GM23338 (cell line): ENCODE results near the gene SETBP1. TPM values are rescaled to one million over a fixed set of nuclear protein-coding genes. Genes with fewer than 3 reads are reported as not detected.

Experiments used
- ATAC-seq: fragments of 200-7000 bp; cut with Tn5 transposase; 3 replicates; pipeline ENCODE4 v1.9.1; 2020
- DNase-seq: peaks from one replicate; pipeline ENCODE4 v3.0.0-alpha.2; 2015; ENCODE audit warnings: low spot score
- H2AFZ ChIP-seq: fragments of 200-600 bp; sonication (generic); 2 replicates; pipeline ENCODE4 v1.8.0; 2016; ENCODE audit warnings: antibody characterized with exemption, mild to moderate bottlenecking, moderate library complexity
- H3F3A ChIP-seq: fragments of 200-600 bp; sonication (generic); replicated peaks from 2 replicates; pipeline ENCODE4 v1.8.0; 2017; ENCODE audit warnings: antibody characterized with exemption, mixed run types, low read depth
- H3K27ac ChIP-seq: fragments of 200-600 bp; sonication (generic); 2 replicates; pipeline ENCODE4 v1.6.1; 2016; ENCODE audit warnings: low read depth
- H3K27me3 ChIP-seq: fragments of 200-600 bp; sonication (generic); 2 replicates; pipeline ENCODE4 v1.8.0; 2016; ENCODE audit warnings: mild to moderate bottlenecking, mixed run types, moderate library complexity; ENCODE audit not compliant: insufficient read depth
- H3K36me3 ChIP-seq: fragments of 200-600 bp; sonication (generic); 2 replicates; pipeline ENCODE4 v1.8.0; 2016; ENCODE audit warnings: mild to moderate bottlenecking; ENCODE audit not compliant: insufficient read depth
- H3K4me1 ChIP-seq: fragments of 200-600 bp; sonication (generic); 2 replicates; pipeline ENCODE4 v1.8.0; 2016; ENCODE audit warnings: mild to moderate bottlenecking, moderate library complexity; ENCODE audit not compliant: insufficient read depth
- H3K4me2 ChIP-seq: fragments of 200-600 bp; sonication (generic); 2 replicates; pipeline ENCODE4 v1.7.1; 2017; ENCODE audit warnings: mixed run types
- H3K4me3 ChIP-seq: fragments of 200-600 bp; sonication (generic); 2 replicates; pipeline ENCODE4 v1.6.1; 2016; ENCODE audit warnings: mixed run types
- H3K79me2 ChIP-seq: fragments of 200-600 bp; sonication (generic); replicated peaks from 2 replicates; pipeline ENCODE4 v1.8.0; 2017; ENCODE audit warnings: mild to moderate bottlenecking; ENCODE audit not compliant: insufficient read depth
- H3K9me2 ChIP-seq: fragments of 200-600 bp; sonication (generic); 2 replicates; pipeline ENCODE4 v1.8.0; 2017; ENCODE audit not compliant: insufficient read depth
- H4K20me1 ChIP-seq: fragments of 200-600 bp; sonication (generic); replicated peaks from 2 replicates; pipeline ENCODE4 v1.8.0; 2017; ENCODE audit warnings: mild to moderate bottlenecking; ENCODE audit not compliant: insufficient read depth
- H3K27ac Mint-ChIP-seq: 2 replicates; pipeline ENCODE4 v1.8.0; 2020; ENCODE audit warnings: inconsistent platforms, mild to moderate bottlenecking, moderate library complexity, mixed read lengths
- H3K27me3 Mint-ChIP-seq: 3 replicates; pipeline ENCODE4 v1.8.0; 2022; ENCODE audit warnings: low read depth, mild to moderate bottlenecking, moderate library complexity, mixed read lengths, inconsistent platforms; ENCODE audit not compliant: insufficient read depth, poor library complexity
- H3K36me3 Mint-ChIP-seq: 3 replicates; pipeline ENCODE4 v1.8.0; 2021; ENCODE audit warnings: low read depth, mild to moderate bottlenecking, inconsistent platforms, moderate library complexity, mixed read lengths
- H3K4me1 Mint-ChIP-seq: 3 replicates; pipeline ENCODE4 v1.8.0; 2020; ENCODE audit warnings: mild to moderate bottlenecking, inconsistent platforms, mixed read lengths
- H3K4me3 Mint-ChIP-seq: 3 replicates; pipeline ENCODE4 v1.8.0; 2021; ENCODE audit warnings: moderate library complexity, mild to moderate bottlenecking, inconsistent platforms, mixed read lengths
- H3K9me3 Mint-ChIP-seq: 3 replicates; pipeline ENCODE4 v1.8.0; 2020; ENCODE audit warnings: moderate library complexity, mild to moderate bottlenecking, inconsistent platforms, mixed read lengths
- CREB1 ChIP-seq: fragments of 250-450 bp; sonication (Bioruptor Pico); IDR thresholded peaks from 2 replicates; pipeline ENCODE4 v1.5.0; 2020; ENCODE audit warnings: low read depth, mild to moderate bottlenecking, moderate library complexity
- CTCF ChIP-seq, 2 experiments: fragments of 200-600 bp in 1 of 2; sonication (generic) in 1 of 2; conservative IDR thresholded peaks; 2 replicates each; pipeline versions ENCODE4 v1.5.1 to v1.6.1; 2016 to 2017; ENCODE audit warnings: antibody characterized with exemption in 2 of 2, low read depth in 2 of 2, mild to moderate bottlenecking in 2 of 2, moderate library complexity in 1 of 2
- ETS1 ChIP-seq: IDR thresholded peaks from 2 replicates; pipeline ENCODE4 v1.6.1; 2016; ENCODE audit warnings: antibody characterized with exemption
- EZH2 ChIP-seq: fragments of 200-600 bp; sonication (generic); IDR thresholded peaks from one replicate; pipeline ENCODE4 v1.8.0; 2017; ENCODE audit warnings: antibody characterized with exemption, mild to moderate bottlenecking, low read depth; ENCODE audit not compliant: unreplicated experiment
- EZH2phosphoT487 ChIP-seq: fragments of 200-600 bp; sonication (generic); IDR thresholded peaks from one replicate; pipeline ENCODE4 v1.8.1; 2018; ENCODE audit warnings: antibody characterized with exemption; ENCODE audit not compliant: unreplicated experiment
- JUNB ChIP-seq: IDR thresholded peaks from one replicate; pipeline ENCODE4 v1.6.1; 2016; ENCODE audit warnings: antibody characterized with exemption; ENCODE audit not compliant: unreplicated experiment
- NANOG ChIP-seq: IDR thresholded peaks from 2 replicates; pipeline ENCODE4 v1.6.1; 2016; ENCODE audit warnings: antibody characterized with exemption, borderline replicate concordance
- POLR2AphosphoS5 ChIP-seq: IDR thresholded peaks from 2 replicates; pipeline ENCODE4 v1.6.1; 2016; ENCODE audit warnings: antibody characterized with exemption, low read depth
- REST ChIP-seq: IDR thresholded peaks from one replicate; pipeline ENCODE4 v1.6.1; 2018; ENCODE audit warnings: antibody characterized with exemption; ENCODE audit not compliant: unreplicated experiment
- STAT1 ChIP-seq: IDR thresholded peaks from one replicate; pipeline ENCODE4 v1.6.1; 2016; ENCODE audit warnings: antibody characterized with exemption; ENCODE audit not compliant: unreplicated experiment
- ZNF114 ChIP-seq: fragments of 250-450 bp; sonication (Bioruptor Pico); IDR thresholded peaks from 2 replicates; pipeline ENCODE4 v1.5.0; 2020; ENCODE audit warnings: mild to moderate bottlenecking, moderate library complexity
- ZNF331 ChIP-seq: fragments of 250-450 bp; sonication (Bioruptor Pico); IDR thresholded peaks from 2 replicates; pipeline ENCODE4 v1.5.0; 2020; ENCODE audit warnings: low read depth, mild to moderate bottlenecking, moderate library complexity
- ZNF462 ChIP-seq: fragments of 250-450 bp; sonication (Bioruptor Pico); IDR thresholded peaks from 2 replicates; pipeline ENCODE4 v1.5.0; 2020; ENCODE audit warnings: mild to moderate bottlenecking, moderate library complexity
- polyA plus RNA-seq: library from polyadenylated mRNA; unstranded; fragments of >200 nt; fragmentation: Nextera tagmentation; extraction: Ambion mirVana; gene quantifications from 2 replicates; pipeline ENCODE4 v1.2.1, GENCODE V29; 2016
- total RNA-seq: library from RNA; depleted of rRNA; stranded (reverse); fragments of >200 nt; shearing (Covaris generic); gene quantifications from 2 replicates; pipeline ENCODE4 v1.2.3, GENCODE V29; 2014

Gene SETBP1
- total and polyA plus RNA-seq, 2 experiments from 2014 or later = 1.6 to 5.5 TPM

- Histone ChIP-seq H3K4me2 (no peak overlapping the region), H3K4me3 (no peak overlapping the region), H2AFZ (no peak overlapping the region), H3K27ac (no peak overlapping the region), H3K36me3 (no peaks in the 10 kb centered on the region), H4K20me1 (no peaks in the 10 kb centered on the region), H3F3A (no peaks in the 10 kb centered on the region), H3K9me2 (no peaks in the 10 kb centered on the region; the same call in 1 of the 2 replicates), H3K79me2 (no peaks in the 10 kb centered on the region), H3K4me1 (no peaks in the 10 kb centered on the region), H3K27me3 (no peaks in the 10 kb centered on the region)
- ATAC-seq = no peak
- Mint-ChIP-seq H3K36me3 (no peaks in the 10 kb centered on the region), H3K27me3 (no peaks in the 10 kb centered on the region), H3K9me3 (no peaks in the 10 kb centered on the region), H3K4me1 (peaks cover 5% of the 10 kb centered on the region; the same call in 2 of the 3 replicates), H3K27ac (no peak overlapping the region), H3K4me3 (no peak overlapping the region)
- TF ChIP-seq ZNF331 (no peak), NANOG (no peak), POLR2AphosphoS5 (no peak), EZH2phosphoT487 (no peak), ETS1 (no peak), CTCF (conservative IDR thresholded peaks at IDR 0.05; ENCODE audit: low read depth in 2 of 2) (no peak), REST (no peak), CREB1 (CRISPR knock-in tag) (no peak), JUNB (no peak), STAT1 (no peak), ZNF462 (CRISPR knock-in tag) (no peak), ZNF114 (CRISPR knock-in tag) (no peak), EZH2 (no peak)
- DNase-seq = no peak
These were observed 48.1 kb upstream of the SETBP1 start for GRCh38 chr18:44632469-44633145.
